SK-N-SH treated with all-trans-retinoic acid at 6 μM for 48 hours (cell line): ENCODE results near the gene STMND1.

ENCODE experiments used
- CREB5 ChIP-seq: fragments of 250-450 bp; sonication (Bioruptor Pico); IDR thresholded peaks from 2 replicates; pipeline ENCODE4 v1.5.1; 2020; ENCODE audit warnings: low read depth, mild to moderate bottlenecking, moderate library complexity
- OSR1 ChIP-seq: fragments of 250-450 bp; sonication (Bioruptor Pico); IDR thresholded peaks from 2 replicates; pipeline ENCODE4 v1.8.0; 2022; ENCODE audit warnings: moderate library complexity, mild to moderate bottlenecking, inconsistent platforms
- SNAI2 ChIP-seq: fragments of 250-450 bp; sonication (Bioruptor Pico); IDR thresholded peaks from 2 replicates; pipeline ENCODE4 v1.5.0; 2020; ENCODE audit warnings: mild to moderate bottlenecking, moderate library complexity
- ZFP30 ChIP-seq: fragments of 450-650 bp; formaldehyde crosslinking; IDR thresholded peaks from 2 replicates; pipeline ENCODE4 v1.5.0; 2022; ENCODE audit warnings: mild to moderate bottlenecking, moderate library complexity
- TF ChIP-seq, protein P1 (sequence below): fragments of 250-450 bp; sonication (Bioruptor Pico); IDR thresholded peaks from 2 replicates; pipeline ENCODE4 v1.5.1; 2021; ENCODE audit warnings: mild to moderate bottlenecking, moderate library complexity

- no peak for TF ChIP-seq ZFP30 (CRISPR knock-in tag)
- TF ChIP-seq, protein P1, sequence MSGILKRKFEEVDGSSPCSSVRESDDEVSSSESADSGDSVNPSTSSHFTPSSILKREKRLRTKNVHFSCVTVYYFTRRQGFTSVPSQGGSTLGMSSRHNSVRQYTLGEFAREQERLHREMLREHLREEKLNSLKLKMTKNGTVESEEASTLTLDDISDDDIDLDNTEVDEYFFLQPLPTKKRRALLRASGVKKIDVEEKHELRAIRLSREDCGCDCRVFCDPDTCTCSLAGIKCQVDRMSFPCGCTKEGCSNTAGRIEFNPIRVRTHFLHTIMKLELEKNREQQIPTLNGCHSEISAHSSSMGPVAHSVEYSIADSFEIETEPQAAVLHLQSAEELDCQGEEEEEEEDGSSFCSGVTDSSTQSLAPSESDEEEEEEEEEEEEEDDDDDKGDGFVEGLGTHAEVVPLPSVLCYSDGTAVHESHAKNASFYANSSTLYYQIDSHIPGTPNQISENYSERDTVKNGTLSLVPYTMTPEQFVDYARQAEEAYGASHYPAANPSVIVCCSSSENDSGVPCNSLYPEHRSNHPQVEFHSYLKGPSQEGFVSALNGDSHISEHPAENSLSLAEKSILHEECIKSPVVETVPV (CRISPR knock-in tag), result no peak
- no peak for TF ChIP-seq SNAI2 (CRISPR knock-in tag)
- TF ChIP-seq CREB5, result no peak
- TF ChIP-seq OSR1 (CRISPR knock-in tag), result no peak
These were observed 15.4 kb upstream of the STMND1 start for GRCh38 chr6:17086469-17086868.
